ENCODE data around the gene AGFG1.
"Not testable (repeated sequence)": the region's sequence is repeated elsewhere in the genome, so short reads cannot be mapped to it uniquely, and the experiment has no call there.

The AGFG1 gene

DNA sequence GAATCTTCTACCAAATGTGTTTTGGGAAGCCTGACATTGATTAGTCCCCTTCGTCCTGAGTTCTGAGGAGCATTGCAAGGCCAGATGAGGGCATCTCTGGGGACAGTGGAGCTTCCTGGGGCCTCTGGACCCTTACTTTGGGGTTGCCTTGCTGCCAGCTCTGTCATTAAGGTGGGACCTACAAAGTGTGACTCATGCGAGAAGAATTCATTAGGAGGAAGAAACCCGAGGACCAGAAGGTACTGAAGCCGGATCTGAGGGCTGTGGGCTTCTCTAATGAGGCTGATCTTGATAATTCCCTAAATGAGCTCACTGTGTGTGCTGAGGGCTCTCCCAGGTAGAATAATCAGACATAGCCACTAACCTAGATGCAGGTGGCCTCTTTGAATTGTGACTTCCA lies 126.0 kb downstream of the AGFG1 start:
- H3K4me1 ChIP-seq (ENCODE audit: control insufficient read depth, insufficient read depth, low read length): peaks cover 2% of the 10 kb centered on the region
- H3K9ac ChIP-seq (ENCODE audit: low read depth, low read length): no peak overlapping the region
- no peak overlapping the region for H3K4me3 ChIP-seq (ENCODE audit: low read depth, low read length)
- no peaks in the 10 kb centered on the region for H3K36me3 ChIP-seq (ENCODE audit: control insufficient read depth, insufficient read depth, low read length)
- H3K27me3 ChIP-seq (ENCODE audit: control insufficient read depth, insufficient read depth, low read length): no peaks in the 10 kb centered on the region
- no peaks in the 10 kb centered on the region for H3K9me3 ChIP-seq (ENCODE audit: control insufficient read depth, insufficient read depth, low read length)

DNA sequence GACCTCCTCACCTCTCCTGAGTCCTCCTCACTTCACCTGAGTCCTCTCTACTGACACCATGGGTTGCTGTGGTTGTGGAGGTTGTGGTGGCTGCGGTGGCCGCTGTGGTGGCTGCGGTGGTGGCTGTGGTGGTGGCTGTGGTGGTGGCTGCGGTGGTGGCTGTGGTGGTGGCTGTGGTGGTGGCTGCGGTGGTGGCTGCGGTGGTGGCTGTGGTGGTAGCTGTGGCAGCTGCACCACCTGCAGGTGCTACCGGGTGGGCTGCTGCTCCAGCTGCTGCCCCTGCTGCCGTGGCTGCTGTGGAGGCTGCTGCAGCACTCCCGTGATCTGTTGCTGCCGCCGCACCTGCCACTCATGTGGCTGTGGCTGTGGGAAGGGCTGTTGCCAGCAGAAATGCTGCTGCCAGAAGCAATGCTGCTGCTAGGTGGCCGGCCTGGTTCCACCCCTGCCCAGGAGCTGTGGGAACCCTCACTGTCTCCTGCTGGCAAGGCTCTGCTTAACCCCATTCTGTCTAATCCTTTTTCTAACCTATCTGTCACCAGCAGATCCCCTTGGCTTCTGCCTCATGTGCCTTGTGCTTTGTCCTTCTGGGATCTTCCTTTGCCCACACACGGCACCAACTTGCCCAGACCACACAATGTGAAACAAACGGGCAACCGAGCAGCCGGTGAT lies 127.0 kb downstream of the AGFG1 start, which contains the start of gene SCYGR2:
Gene SCYGR2 (plus strand): TSS at position 59 of the 669 bp plus-strand sequence. CDS start 0 bp downstream, at position 59.
- not testable (repeated sequence) for H3K9me3 ChIP-seq (ENCODE audit: control insufficient read depth, insufficient read depth, low read length); H3K4me3 ChIP-seq (ENCODE audit: low read depth, low read length); H3K27me3 ChIP-seq (ENCODE audit: control insufficient read depth, insufficient read depth, low read length); H3K4me1 ChIP-seq (ENCODE audit: control insufficient read depth, insufficient read depth, low read length); H3K9ac ChIP-seq (ENCODE audit: low read depth, low read length); H3K36me3 ChIP-seq (ENCODE audit: control insufficient read depth, insufficient read depth, low read length)

DNA sequence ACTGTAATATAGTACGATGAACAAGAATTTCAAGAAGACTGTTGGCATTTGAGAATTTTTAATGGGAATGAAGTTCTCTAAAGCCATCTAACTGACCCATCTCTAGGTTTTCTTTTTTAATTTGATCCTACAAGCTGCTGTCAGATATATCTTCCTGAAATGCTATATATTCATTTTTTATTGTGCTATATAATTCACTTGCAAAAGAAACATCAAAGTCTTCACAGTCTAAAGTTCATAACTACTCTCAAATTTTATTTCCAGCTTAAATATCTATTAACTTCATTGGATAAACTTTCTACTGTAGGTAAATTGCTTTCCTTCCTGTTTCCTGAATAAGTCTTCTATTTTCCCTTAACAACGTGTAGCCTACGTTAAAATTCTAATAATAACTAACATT lies 130.4 kb downstream of the AGFG1 start:
- Histone ChIP-seq H3K27me3 (ENCODE audit: control insufficient read depth, insufficient read depth, low read length) (no peaks in the 10 kb centered on the region), H3K9ac (ENCODE audit: low read depth, low read length) (no peak overlapping the region), H3K9me3 (ENCODE audit: control insufficient read depth, insufficient read depth, low read length) (no peaks in the 10 kb centered on the region), H3K4me1 (ENCODE audit: control insufficient read depth, insufficient read depth, low read length) (no peaks in the 10 kb centered on the region), H3K4me3 (ENCODE audit: low read depth, low read length) (no peak overlapping the region), H3K36me3 (ENCODE audit: control insufficient read depth, insufficient read depth, low read length) (no peaks in the 10 kb centered on the region)

DNA sequence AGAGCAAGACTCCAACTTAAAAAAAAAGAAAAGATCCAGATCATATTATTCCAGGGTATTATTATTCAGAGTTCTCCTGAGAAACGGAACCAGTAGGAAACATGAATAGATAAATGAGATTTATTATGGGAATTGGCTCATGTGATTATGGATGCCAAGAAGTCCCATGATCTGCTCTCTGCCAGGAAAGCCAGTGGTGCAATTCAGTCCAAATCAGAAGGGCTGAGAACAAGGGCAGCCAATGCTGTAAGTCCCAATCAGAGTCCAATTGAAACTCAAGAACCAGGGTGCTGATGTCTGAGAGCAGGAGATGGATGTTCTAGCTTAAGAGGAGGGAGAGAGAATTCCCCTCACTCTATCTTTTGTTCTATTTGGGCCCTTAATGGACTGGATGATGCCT lies 134.5 kb downstream of the AGFG1 start:
- Histone ChIP-seq H3K36me3 (ENCODE audit: control insufficient read depth, insufficient read depth, low read length) (no peaks in the 10 kb centered on the region), H3K27me3 (ENCODE audit: control insufficient read depth, insufficient read depth, low read length) (no peaks in the 10 kb centered on the region), H3K9ac (ENCODE audit: low read depth, low read length) (no peak overlapping the region), H3K9me3 (ENCODE audit: control insufficient read depth, insufficient read depth, low read length) (no peaks in the 10 kb centered on the region), H3K4me1 (ENCODE audit: control insufficient read depth, insufficient read depth, low read length) (no peaks in the 10 kb centered on the region), H3K4me3 (ENCODE audit: low read depth, low read length) (no peak overlapping the region)

DNA sequence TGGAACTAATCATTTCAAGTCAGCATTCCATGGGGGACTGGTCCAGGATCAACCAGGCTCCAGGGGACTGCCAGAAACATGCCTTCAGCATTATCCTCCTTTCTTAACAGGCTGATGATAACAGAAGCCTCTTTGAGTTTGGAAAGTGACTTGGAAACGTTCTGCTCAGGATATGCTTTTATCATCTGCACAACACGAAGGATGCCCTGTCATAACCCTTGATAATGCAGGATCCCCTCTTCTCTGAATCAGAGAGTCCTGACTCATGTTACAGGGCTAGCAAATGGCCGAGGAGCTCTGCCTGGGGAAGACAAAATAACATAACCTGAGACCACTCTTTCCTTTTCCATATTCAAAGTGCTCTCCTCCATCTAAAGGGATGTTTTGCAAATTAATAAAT lies 136.0 kb downstream of the AGFG1 start:
- Histone ChIP-seq H3K4me1 (ENCODE audit: control insufficient read depth, insufficient read depth, low read length) (no peaks in the 10 kb centered on the region), H3K36me3 (ENCODE audit: control insufficient read depth, insufficient read depth, low read length) (no peaks in the 10 kb centered on the region), H3K9ac (ENCODE audit: low read depth, low read length) (no peak overlapping the region), H3K27me3 (ENCODE audit: control insufficient read depth, insufficient read depth, low read length) (no peaks in the 10 kb centered on the region), H3K4me3 (ENCODE audit: low read depth, low read length) (no peak overlapping the region), H3K9me3 (ENCODE audit: control insufficient read depth, insufficient read depth, low read length) (no peaks in the 10 kb centered on the region)

DNA sequence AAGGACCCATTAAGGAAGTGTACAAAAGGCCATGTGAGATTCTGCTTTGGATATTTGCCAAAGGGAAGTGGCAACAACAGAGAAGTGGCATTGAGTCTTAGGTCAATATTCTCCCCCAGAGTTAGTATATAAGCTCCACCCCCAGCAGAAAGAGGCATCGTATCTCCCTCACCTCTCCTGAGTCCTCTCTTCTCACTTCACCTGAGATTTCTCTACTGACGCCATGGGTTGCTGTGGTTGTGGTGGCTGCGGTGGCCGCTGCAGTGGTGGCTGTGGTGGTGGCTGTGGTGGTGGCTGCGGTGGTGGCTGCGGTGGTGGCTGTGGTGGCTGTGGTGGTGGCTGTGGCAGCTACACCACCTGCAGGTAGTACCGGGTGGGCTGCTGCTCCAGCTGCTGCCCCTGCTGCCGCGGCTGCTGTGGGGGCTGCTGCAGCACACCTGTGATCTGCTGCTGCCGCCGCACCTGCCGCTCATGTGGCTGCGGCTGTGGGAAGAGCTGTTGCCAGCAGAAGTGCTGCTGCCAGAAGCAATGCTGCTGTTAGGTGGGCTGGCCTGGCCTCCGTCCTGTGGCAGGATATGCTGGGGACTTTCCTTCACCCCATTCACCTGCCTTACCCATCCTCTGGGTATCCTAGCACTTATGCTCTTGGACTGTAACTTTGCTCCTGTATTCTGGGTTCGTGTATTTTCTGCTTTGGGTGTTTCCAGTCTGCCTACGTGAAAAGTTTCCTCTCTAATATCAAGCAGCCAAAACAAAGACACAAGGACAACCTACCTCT lies 136.8 kb downstream of the AGFG1 start:
- H3K36me3 ChIP-seq (ENCODE audit: control insufficient read depth, insufficient read depth, low read length): no peaks in the 10 kb centered on the region
- H3K4me3 ChIP-seq (ENCODE audit: low read depth, low read length): no peak overlapping the region
- H3K4me1 ChIP-seq (ENCODE audit: control insufficient read depth, insufficient read depth, low read length): no peaks in the 10 kb centered on the region
- H3K27me3 ChIP-seq (ENCODE audit: control insufficient read depth, insufficient read depth, low read length): no peaks in the 10 kb centered on the region
- H3K9me3 ChIP-seq (ENCODE audit: control insufficient read depth, insufficient read depth, low read length): no peaks in the 10 kb centered on the region
- H3K9ac ChIP-seq (ENCODE audit: low read depth, low read length): no peak overlapping the region

DNA sequence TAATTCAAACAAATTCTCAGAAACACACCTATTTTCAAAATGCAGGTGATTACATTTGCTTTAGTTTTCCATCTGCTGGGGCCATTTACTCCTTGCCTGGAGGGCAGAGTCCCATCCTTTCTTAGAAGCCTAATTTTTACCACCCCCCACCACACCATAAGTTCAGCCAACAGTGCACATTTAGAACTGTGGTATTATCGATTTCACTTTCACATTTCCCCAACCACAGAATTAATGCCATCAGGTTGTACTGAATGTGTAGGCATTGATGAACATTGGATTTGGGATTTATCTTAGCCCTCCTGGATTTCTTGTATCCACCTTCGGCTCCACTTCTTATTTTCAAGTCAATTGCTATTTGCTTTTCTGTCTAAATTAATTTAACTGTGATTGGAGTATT lies 138.2 kb downstream of the AGFG1 start:
- Histone ChIP-seq H3K27me3 (ENCODE audit: control insufficient read depth, insufficient read depth, low read length) (peaks cover 1% of the 10 kb centered on the region), H3K4me1 (ENCODE audit: control insufficient read depth, insufficient read depth, low read length) (no peaks in the 10 kb centered on the region), H3K4me3 (ENCODE audit: low read depth, low read length) (no peak overlapping the region), H3K9ac (ENCODE audit: low read depth, low read length) (no peak overlapping the region), H3K9me3 (ENCODE audit: control insufficient read depth, insufficient read depth, low read length) (no peaks in the 10 kb centered on the region), H3K36me3 (ENCODE audit: control insufficient read depth, insufficient read depth, low read length) (no peaks in the 10 kb centered on the region)

Measured in iPS-15b (cell line).